Stimulated activated effector memory CD8-positive, alpha-beta T cell treated with anti-CD3 and anti-CD28 coated beads, Interleukin-12 subunit alpha, Interleukin-12 subunit beta, amount 100 ng/mL, for 72 hours (primary cell): ENCODE data around the gene PCID2.

ENCODE experiments used
- ATAC-seq: fragments of 150-1000 bp; cut with Tn5 transposase; 2 replicates; pipeline ENCODE4 v1.10.0; 2021
- DNase-seq, 2 donors: peaks; one replicate each; pipeline ENCODE4 v3.0.0; 2021 to 2022; ENCODE audit warnings: low spot score in 2 of 2
- H3K27ac Mint-ChIP-seq: one replicate; pipeline ENCODE4 v1.8.0; 2022; ENCODE audit warnings: mild to moderate bottlenecking, mixed read lengths
- H3K36me3 Mint-ChIP-seq: one replicate; pipeline ENCODE4 v1.8.0; 2022; ENCODE audit warnings: mild to moderate bottlenecking, mixed read lengths
- H3K4me1 Mint-ChIP-seq: one replicate; pipeline ENCODE4 v1.8.0; 2022; ENCODE audit warnings: mixed read lengths
- H3K4me3 Mint-ChIP-seq: one replicate; pipeline ENCODE4 v1.8.0; 2022; ENCODE audit warnings: mild to moderate bottlenecking, mixed read lengths
- H3K9me3 Mint-ChIP-seq: one replicate; pipeline ENCODE4 v1.8.0; 2022; ENCODE audit warnings: mixed read lengths

PCID2 gene

GRCh38 chr13:113207460-113207859, 1.0 kb downstream of the PCID2 start:
- no peaks in the 10 kb centered on the region for H3K9me3 Mint-ChIP-seq
- ATAC-seq = no peak
- H3K4me3 Mint-ChIP-seq = peak overlapping the region; percentile 88
- H3K36me3 Mint-ChIP-seq = peaks cover 46% of the 10 kb centered on the region
- H3K27ac Mint-ChIP-seq = peak overlapping the region; percentile 72
- no peak for DNase-seq
- peaks cover 69% of the 10 kb centered on the region for H3K4me1 Mint-ChIP-seq

- Mint-ChIP-seq H3K4me1 (peaks cover 64% of the 10 kb centered on the region), H3K36me3 (peaks cover 45% of the 10 kb centered on the region), H3K9me3 (no peaks in the 10 kb centered on the region), H3K27ac (peak overlapping the region; percentile 36), H3K4me3 (peak overlapping the region; percentile 88)
- no peak for ATAC-seq
- DNase-seq = no peak
These were observed 3.0 kb downstream of the PCID2 start for GRCh38 chr13:113205428-113205931.

GRCh38 chr13:113204378-113204734, 4.1 kb downstream of the PCID2 start:
- DNase-seq (no peak), ATAC-seq (no peak)
- Mint-ChIP-seq H3K4me1 (peaks cover 64% of the 10 kb centered on the region), H3K9me3 (no peaks in the 10 kb centered on the region), H3K4me3 (no peak overlapping the region), H3K27ac (peak overlapping the region; percentile 36), H3K36me3 (peaks cover 57% of the 10 kb centered on the region)

GRCh38 chr13:113203507-113204377, 4.7 kb downstream of the PCID2 start:
- Mint-ChIP-seq H3K36me3 (peaks cover 63% of the 10 kb centered on the region), H3K9me3 (no peaks in the 10 kb centered on the region), H3K4me1 (peaks cover 64% of the 10 kb centered on the region), H3K27ac (peak overlapping the region; percentile 36), H3K4me3 (no peak overlapping the region)
- DNase-seq (no peak), ATAC-seq (no peak)

GRCh38 chr13:113202912-113203311, 5.6 kb downstream of the PCID2 start:
- Mint-ChIP-seq H3K36me3 (peaks cover 71% of the 10 kb centered on the region), H3K27ac (peak overlapping the region; percentile 36), H3K4me1 (peaks cover 63% of the 10 kb centered on the region), H3K9me3 (no peaks in the 10 kb centered on the region), H3K4me3 (no peak overlapping the region)
- no peak for ATAC-seq
- DNase-seq = no peak

- DNase-seq (no peak), ATAC-seq (no peak)
- H3K4me1 Mint-ChIP-seq = peaks cover 55% of the 10 kb centered on the region
- no peak overlapping the region for H3K4me3 Mint-ChIP-seq
- H3K36me3 Mint-ChIP-seq = peaks cover 78% of the 10 kb centered on the region
- no peaks in the 10 kb centered on the region for H3K9me3 Mint-ChIP-seq
- peak overlapping the region; percentile 36 for H3K27ac Mint-ChIP-seq
These were observed 6.7 kb downstream of the PCID2 start for GRCh38 chr13:113201815-113202214.

GRCh38 chr13:113196970-113197737, 11.3 kb downstream of the PCID2 start:
- no peak overlapping the region for H3K4me3 Mint-ChIP-seq
- H3K27ac Mint-ChIP-seq = no peak overlapping the region
- peaks cover 9% of the 10 kb centered on the region for H3K4me1 Mint-ChIP-seq
- no peak for DNase-seq
- no peaks in the 10 kb centered on the region for H3K9me3 Mint-ChIP-seq
- ATAC-seq = no peak
- peaks cover 92% of the 10 kb centered on the region for H3K36me3 Mint-ChIP-seq

- ATAC-seq = no peak
- H3K4me3 Mint-ChIP-seq = no peak overlapping the region
- no peak for DNase-seq
- H3K27ac Mint-ChIP-seq = no peak overlapping the region
- H3K36me3 Mint-ChIP-seq = peaks cover 94% of the 10 kb centered on the region
- H3K4me1 Mint-ChIP-seq = no peaks in the 10 kb centered on the region
- H3K9me3 Mint-ChIP-seq = no peaks in the 10 kb centered on the region
These were observed 13.1 kb downstream of the PCID2 start for GRCh38 chr13:113195360-113195759.

GRCh38 chr13:113192902-113193301, 15.6 kb downstream of the PCID2 start:
- DNase-seq = no peak
- Mint-ChIP-seq H3K27ac (no peak overlapping the region), H3K4me1 (peaks cover 14% of the 10 kb centered on the region), H3K9me3 (no peaks in the 10 kb centered on the region), H3K36me3 (peaks cover 90% of the 10 kb centered on the region), H3K4me3 (no peak overlapping the region)
- no peak for ATAC-seq

GRCh38 chr13:113192279-113192678, 16.2 kb downstream of the PCID2 start:
- ATAC-seq (no peak), DNase-seq (no peak)
- Mint-ChIP-seq H3K4me3 (no peak overlapping the region), H3K4me1 (peaks cover 20% of the 10 kb centered on the region), H3K36me3 (peaks cover 90% of the 10 kb centered on the region), H3K27ac (no peak overlapping the region), H3K9me3 (no peaks in the 10 kb centered on the region)

- ATAC-seq (no peak), DNase-seq (no peak)
- no peaks in the 10 kb centered on the region for H3K9me3 Mint-ChIP-seq
- H3K36me3 Mint-ChIP-seq = peaks cover 83% of the 10 kb centered on the region
- peaks cover 41% of the 10 kb centered on the region for H3K4me1 Mint-ChIP-seq
- no peak overlapping the region for H3K27ac Mint-ChIP-seq
- no peak overlapping the region for H3K4me3 Mint-ChIP-seq
These were observed 18.3 kb downstream of the PCID2 start for GRCh38 chr13:113190181-113190580.

GRCh38 chr13:113187883-113188665, 20.4 kb downstream of the PCID2 start:
- H3K36me3 Mint-ChIP-seq = peaks cover 78% of the 10 kb centered on the region
- DNase-seq = no peak
- H3K9me3 Mint-ChIP-seq = no peaks in the 10 kb centered on the region
- ATAC-seq = no peak
- H3K27ac Mint-ChIP-seq = peak overlapping the region; percentile 88
- H3K4me1 Mint-ChIP-seq = peaks cover 59% of the 10 kb centered on the region
- H3K4me3 Mint-ChIP-seq = peak overlapping the region; percentile 71

GRCh38 chr13:113187263-113187669, 21.2 kb downstream of the PCID2 start:
- no peaks in the 10 kb centered on the region for H3K9me3 Mint-ChIP-seq
- peak overlapping the region; percentile 71 for H3K4me3 Mint-ChIP-seq
- ATAC-seq = peak; percentile 92
- no peak for DNase-seq
- H3K4me1 Mint-ChIP-seq = peaks cover 59% of the 10 kb centered on the region
- peaks cover 81% of the 10 kb centered on the region for H3K36me3 Mint-ChIP-seq
- H3K27ac Mint-ChIP-seq = peak overlapping the region; percentile 88

- Mint-ChIP-seq H3K27ac (peak overlapping the region; percentile 68), H3K36me3 (peaks cover 84% of the 10 kb centered on the region), H3K4me1 (peaks cover 69% of the 10 kb centered on the region), H3K4me3 (peak overlapping the region; percentile 71), H3K9me3 (no peaks in the 10 kb centered on the region)
- DNase-seq = no peak
- ATAC-seq = peak; percentile 76
These were observed 22.2 kb downstream of the PCID2 start for GRCh38 chr13:113186061-113186900.
